GM19351 (cell line): Measurements from ENCODE around the gene ARPP21.
A peak's percentile ranks its signal among the peaks of the same experiment; 100 is the strongest.
"Not testable (repeated sequence)": the region's sequence is repeated elsewhere in the genome, so short reads cannot be mapped to it uniquely, and the experiment has no call there.

Source experiments
- ATAC-seq: cut with Tn5 transposase; IDR thresholded peaks from one replicate; pipeline ENCODE4 v1.9.1; 2021; ENCODE audit warnings: mild to moderate bottlenecking, moderate library complexity; ENCODE audit not compliant: unreplicated experiment

The ARPP21 gene

DNA sequence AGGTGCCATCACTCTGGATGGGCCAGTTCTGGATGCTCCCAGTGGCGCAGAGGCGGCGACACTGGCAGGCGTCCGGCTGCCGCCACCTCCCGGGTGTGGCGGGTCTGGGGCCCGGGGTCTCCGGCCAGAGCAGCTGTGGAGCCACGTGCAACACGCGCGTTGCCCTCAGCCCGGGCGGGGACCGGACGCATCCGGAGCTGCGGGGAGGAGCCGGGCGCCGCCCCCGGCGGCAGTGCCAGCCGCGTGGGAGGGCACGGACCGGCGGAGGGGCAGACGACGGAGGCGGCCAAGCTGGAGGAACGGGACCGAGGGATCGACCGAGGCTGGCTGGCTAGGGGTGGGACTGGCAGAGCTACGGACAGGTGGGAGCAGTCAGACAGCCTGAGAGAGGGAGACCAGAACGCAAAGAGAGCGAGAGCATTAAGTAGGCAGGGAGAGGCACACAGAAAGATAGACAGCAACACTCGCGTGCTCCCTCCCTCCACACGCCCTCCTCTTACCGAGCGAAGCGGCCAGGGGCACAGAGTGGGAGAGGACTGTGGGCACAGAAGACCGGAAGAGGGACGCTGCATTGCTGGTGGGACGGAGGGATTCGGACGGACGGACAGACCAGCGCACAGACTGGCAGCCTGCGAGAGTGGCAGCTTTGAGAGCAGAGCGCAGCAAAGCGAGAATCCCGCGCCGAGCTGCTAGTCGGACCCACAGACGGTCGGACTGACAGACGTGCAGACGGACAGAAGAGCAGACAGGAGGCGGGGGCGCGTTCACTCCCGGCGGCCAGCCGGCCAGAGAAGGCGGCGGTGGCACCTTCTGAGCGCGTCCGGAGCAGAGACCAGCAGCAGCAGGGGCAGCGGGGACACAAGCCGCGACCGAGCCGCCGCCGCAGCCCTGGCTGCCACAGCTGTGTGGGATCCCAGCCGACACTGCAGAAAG lies at the start of gene ARPP21:
Gene ARPP21 (plus strand): TSS at position 272 of the 933 bp plus-strand sequence. CDS start 42,227 bp downstream, outside the sequence.
- peak; percentile 42 for ATAC-seq

DNA sequence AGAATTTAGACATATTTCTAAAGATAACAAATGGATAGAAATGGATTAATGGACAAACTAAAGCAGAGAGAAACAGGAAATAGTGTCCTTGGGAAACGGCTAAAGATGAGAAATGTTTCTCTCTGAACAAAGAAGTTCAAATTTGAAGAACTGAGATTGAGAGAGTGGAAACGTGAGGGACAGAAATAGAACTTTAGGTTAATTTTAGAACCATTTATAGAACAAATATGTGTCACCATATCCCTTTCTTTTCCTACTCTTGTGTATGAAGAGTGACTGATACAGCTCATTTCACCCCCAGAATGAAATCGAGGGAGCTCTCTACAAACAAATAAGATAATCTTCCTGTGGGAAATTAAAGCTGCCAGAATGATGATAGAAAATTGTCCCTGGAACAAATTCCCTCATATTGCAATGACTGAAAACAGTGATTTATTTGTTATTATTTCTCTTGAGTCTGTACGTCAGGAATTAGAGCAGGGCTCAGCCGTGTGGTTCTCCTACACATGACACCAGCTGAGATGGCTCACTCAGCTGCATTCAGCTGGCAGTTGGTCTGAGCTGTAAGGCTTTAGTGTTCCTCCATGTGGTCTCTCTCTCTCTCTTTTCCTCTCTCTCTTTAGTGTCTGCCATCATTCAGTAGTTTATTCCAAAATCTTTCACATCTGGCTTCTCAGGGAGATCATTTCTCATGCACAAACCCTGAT lies 46.6 kb upstream of the ARPP21 start:
- peak; percentile 81 for ATAC-seq

DNA sequence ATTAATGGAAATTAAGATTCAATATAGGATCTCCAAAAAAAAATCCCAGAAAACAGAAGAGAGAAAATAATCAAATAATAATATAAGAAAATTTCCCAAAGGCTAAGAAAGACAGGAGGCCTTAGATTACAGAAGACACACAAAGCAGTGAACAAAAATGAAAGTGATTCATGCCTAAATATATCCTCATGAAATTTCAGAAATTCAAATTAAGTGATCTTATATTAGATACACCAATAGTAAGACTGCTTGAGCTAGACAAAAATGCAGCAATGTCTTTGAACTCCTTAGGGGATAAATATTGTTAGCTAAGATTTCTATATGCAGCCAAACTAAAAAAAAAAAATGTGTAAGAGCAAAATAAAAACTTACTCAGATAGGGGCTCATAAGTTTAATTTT lies 44.6 kb upstream of the ARPP21 start:
- peak; percentile 36 for ATAC-seq

DNA sequence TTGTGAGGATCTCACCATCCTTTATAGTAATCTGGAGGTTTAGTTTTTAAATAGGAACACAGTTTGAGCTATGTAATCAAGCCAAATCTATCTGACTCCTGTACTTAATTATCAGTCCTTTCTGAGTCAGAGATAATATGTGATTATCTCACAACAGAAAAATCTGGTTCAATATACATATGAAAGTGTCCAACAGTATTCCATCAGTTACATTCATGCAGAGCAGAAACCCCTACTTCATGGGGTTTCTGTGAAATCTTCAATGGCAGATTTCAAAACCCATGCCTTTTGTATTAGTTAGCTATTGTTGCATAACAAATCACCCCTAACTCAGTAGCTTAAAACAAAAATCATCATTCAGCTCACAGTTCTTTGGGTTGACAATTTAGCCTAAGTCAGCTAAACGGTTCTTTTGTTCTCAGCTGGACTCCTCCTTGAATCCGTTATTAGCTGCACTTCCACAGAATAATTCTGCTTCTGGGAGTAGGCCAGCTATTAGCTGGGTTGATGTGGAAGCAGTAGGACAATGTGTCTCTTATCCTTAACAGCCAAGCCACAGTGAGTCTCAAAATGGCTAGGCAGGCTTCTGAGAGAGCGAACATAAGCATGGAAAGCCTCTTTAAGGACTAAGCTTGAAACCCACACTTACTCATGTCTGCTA lies 42.9 kb upstream of the ARPP21 start:
- no peak for ATAC-seq

DNA sequence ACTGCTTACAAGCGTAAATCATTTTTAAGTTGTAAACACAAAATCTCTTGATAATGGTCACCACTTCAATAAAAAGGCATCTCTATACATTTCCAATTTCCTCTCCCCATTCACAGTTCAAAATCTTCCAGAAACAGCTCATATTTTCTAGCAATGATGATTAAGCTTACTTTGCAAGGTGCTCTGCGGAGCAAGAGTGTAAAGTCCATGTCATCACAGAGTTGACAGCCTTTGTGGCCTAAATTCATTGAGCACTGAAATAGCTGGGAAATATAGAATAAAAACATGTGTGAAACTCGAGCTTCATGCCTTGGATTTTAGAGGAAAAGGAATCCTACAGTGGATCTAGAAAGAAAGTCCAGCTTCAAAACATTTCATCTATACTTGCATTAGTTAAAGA lies 41.8 kb upstream of the ARPP21 start:
- no peak for ATAC-seq

DNA sequence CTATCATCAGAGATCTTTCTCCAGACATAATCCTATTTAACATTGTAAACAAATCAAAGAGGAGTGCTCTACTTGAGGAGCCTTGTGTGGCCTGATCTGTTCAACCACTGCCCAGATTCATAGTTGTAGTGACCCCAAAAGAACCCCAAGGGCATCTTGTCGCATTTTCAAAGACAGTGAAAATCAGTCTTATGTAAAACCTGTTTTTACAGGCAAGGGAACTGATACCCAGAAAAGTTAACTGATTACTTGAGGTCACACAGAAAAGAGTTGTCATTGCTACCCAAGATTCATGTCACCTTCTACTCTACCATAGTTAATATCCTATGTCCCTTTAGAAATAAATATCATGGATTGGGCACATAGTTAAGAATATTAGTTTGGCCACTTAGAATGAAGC lies 40.5 kb upstream of the ARPP21 start:
- ATAC-seq = peak; percentile 52

DNA sequence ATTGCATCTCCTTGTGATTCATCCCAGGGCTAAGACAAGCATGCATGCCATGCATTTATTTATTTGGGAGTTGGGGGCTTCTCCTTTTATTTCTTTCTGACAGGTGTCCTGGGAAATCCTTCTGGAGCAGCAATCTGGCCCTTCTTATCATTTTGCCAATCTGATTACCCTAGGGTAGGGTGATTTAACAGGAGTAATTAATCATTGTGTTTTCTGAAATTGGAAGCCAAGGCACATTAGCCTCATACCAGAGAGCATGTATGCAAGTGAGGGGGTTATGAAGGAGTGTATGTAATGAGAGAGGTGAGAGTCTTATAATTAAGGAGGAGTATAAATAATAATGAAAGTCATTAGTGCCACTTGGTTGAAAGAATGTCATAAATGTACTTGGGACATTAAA lies 37.4 kb upstream of the ARPP21 start:
- no peak for ATAC-seq

DNA sequence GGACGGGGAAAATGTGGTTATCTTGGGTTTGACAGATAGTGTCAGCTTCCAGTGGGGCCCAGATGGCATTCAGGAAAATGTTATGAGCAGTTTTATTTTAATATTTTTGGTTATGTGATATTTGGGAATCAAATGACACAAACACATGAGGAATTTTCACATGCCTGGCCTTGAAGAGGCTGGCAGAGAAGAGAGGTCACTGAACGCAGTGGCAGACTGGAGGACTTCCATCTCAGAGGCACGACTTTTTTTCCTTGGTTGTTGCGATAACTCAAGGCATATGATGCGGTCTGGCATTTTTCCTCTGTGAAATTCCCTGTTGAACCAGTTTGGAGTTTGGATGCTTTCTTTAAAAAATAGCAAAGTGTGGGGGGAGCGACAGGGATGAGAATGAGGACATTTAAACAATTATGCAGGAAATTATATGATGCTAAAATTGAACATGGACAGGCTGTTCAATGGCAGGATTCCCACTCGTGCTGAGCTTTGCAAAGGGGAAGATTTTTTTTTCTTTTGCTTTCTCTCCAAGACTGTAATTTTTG lies 36.9 kb upstream of the ARPP21 start:
- no peak for ATAC-seq

DNA sequence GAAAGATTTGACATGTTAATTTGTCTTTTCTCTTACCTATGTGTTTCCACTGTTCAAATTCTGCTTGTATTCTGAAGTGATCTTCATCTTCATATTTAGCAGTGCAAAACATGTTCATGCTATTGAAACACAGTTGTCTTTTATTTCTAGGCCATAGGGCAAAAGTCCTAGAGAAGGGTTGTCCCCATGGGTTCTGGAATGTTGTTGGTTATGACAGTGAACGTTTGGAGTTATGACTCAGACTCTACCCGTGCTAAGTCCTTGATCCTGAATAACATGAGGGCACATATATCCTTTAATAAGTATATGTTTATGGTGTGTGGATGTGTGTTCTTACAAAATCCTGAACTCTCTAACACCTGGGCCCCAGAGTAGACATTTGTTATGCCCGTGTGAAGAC lies 23.0 kb upstream of the ARPP21 start:
- ATAC-seq = no peak

DNA sequence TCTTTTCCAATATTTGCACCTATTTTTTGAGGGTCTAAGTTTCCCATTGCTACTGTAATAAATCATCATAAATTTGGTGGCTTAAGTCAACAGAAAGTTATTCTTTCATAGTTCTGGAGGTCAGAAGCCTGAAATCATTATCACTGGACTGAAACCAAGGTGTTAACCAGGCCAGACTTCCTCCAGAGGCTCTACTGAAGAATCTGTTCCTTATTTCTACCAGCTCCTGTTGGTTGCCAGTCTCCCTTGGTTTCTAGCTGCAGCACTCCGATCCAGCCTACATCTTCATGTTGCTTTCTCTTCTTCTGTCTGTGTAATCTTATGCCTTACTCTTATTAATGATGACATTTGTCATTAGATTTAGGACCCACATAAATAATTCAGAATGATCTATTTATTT lies 22.0 kb upstream of the ARPP21 start:
- peak; percentile 84 for ATAC-seq

DNA sequence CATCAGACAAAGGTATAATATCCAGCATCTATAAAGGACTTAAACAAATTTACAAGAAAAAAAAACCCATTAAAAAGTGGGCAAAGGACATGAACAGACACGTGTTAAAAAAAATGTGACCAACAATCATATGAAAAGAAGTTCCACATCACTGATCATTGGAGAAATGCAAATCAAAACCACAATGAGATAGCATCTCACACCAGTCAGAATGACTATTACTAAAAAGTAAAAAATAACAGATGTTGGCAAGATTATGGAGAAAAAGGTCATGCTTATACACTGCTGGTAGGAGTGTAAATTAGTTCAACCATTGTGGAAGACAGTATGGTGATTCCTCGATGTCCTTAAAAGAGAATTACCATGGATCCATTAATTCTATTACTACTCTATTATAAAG lies 19.1 kb upstream of the ARPP21 start:
- not testable (repeated sequence) for ATAC-seq

DNA sequence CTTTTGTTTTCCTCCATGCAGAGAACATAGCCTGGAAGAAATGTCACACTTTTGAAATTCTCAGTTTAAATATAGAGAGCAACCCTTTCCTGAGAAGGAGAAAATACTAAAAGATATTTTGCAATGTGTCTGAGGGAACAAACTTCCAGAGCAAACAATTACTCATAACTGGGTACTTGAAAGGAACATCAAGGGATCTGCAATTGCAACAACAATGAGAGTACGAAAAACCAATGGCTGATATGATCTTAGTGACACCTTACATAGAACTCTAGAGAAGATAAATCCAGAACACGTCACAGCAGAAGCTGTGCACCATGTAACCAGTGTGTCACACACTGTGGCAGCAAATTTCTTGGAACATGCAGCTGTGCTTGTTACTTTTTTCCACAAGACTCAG lies 14.6 kb upstream of the ARPP21 start:
- ATAC-seq = no peak

DNA sequence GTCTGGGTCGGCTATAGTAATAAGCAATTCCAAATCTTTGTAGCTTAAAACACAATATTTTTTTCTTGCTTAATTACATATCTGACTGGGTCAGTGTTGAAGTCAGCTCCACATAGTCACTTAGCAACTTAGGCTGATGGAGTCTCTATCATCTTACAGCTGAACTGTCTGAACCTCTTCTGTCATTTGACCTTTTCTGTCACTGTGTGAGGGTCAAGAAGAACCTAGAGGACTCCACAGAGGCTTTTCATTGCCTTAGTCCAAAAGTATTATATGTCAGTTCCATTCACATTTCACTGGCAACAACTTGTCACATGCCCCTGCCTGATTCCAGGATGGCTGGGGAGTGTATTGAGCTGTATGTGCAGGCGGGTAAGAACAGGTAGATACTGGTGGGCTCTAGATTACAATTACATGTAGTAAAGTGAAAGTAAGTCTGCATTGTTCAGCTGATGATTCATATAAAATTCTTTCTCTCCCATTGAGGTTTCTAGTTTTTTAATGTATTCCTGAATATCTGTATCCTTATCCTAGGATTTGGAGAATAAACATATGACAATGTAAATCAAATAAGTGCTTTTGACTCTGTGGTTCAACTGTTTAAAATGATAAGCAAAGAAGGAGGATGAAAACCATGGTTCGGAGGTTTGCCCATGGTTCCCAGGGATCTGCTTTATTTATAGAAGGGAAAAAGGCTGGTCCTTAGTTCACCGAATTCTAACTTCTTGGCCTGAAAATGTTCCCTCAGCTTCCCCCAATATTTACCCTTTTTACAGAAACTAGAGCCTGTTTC lies 5.8 kb upstream of the ARPP21 start:
- ATAC-seq = no peak

DNA sequence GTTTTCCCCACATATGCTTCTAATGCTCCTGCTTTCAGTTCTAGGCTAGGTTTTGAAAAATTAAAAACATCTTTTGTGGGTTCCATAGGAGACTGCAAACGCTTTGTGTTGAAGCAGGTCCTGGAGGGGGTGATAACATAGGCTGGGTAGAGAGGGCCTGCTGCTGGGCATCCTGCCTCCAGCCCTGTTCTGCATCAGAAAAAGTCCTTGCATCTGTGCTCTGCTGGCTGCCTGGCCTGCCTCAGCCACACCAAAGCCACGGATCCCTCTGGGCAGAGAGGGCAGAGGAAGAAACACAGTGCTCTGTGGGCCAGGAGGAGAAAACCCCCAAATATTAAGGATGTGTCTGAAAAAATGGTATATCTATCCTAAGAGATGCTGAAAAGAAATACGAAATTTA lies 3.9 kb upstream of the ARPP21 start:
- no peak for ATAC-seq

DNA sequence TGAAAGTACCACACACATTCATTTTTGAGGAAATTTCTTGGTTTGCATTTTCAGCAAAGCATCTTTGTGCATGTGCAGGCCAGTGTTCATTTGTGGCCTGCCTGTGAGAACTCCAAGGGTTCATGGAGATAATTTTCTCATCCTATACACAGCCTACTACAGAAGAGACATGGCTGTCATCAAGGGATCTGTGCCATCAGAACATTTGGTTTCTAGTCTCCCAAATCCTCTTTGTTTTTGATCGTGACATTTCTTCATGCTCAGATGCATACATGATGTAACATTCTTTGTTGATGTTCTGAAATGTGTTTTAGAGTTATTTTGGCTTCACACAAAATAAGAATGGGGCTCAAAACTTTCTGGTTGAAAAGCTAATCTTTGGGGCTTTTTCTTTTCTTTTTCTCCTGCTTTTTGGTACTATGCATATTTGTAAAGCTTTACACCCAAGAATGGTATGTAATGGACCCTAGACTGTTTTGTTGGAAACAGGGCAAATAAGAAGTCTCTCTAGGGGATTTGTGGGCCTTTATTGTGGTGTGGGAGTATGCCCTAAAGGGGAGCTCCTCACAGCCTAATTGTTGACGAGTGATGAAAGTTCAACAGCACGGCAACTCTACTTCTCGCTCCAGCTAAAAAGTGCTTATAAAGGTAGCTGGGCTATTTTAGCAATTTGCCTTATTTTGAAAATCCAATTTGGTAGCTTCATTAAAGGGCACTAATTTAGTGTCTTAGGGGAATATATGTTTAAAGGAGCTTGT lies 3.2 kb upstream of the ARPP21 start:
- no peak for ATAC-seq

DNA sequence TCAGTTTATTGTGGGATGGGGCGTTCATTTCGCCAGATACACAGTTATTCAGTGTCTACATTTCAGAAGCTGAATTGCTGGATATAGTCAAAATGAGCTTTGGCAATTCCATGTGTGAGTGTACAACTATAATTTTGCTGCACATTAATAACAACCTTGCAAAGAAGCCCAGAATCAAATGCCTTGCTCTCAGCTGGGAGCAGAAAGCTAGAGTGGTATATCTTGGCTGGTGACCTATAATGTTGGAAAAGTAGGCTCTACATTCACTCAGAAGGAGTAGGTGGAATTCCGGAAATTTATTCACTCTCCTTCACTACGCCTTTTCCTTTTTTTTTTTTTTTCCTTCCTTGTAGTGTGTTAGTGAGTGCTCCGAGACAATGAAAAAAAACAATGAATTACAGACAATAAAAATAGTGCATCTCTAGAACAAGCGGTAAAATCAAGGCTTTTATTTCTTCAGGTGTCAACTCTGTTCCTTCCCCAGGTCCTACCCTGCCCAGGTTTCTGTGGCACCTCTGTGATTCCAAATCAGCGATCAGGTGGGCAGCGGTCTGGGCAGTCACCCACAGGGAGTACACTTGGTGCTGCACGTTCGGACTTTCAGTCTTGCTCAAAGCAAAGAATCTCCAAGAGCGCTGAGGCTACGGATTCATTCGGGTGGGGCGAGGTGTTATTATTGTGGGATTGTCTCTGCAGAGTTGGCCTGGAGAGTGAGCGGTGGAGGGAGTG lies 910 bp upstream of the ARPP21 start:
- no peak for ATAC-seq

DNA sequence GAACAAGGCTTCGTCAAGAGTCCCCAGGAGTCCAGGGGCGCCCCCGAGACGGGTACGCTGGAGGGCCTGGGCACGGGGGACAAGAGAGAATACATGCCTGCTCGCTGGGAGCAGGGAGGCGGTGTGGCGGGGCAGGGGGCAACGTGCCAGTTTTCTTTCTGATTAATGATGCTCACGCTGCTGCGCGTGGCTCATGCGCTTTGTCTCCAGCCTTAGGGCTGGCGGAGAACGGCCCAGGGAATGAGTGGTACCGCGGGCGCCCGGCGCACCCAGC lies 408 bp upstream of the ARPP21 start:
- ATAC-seq = no peak

DNA sequence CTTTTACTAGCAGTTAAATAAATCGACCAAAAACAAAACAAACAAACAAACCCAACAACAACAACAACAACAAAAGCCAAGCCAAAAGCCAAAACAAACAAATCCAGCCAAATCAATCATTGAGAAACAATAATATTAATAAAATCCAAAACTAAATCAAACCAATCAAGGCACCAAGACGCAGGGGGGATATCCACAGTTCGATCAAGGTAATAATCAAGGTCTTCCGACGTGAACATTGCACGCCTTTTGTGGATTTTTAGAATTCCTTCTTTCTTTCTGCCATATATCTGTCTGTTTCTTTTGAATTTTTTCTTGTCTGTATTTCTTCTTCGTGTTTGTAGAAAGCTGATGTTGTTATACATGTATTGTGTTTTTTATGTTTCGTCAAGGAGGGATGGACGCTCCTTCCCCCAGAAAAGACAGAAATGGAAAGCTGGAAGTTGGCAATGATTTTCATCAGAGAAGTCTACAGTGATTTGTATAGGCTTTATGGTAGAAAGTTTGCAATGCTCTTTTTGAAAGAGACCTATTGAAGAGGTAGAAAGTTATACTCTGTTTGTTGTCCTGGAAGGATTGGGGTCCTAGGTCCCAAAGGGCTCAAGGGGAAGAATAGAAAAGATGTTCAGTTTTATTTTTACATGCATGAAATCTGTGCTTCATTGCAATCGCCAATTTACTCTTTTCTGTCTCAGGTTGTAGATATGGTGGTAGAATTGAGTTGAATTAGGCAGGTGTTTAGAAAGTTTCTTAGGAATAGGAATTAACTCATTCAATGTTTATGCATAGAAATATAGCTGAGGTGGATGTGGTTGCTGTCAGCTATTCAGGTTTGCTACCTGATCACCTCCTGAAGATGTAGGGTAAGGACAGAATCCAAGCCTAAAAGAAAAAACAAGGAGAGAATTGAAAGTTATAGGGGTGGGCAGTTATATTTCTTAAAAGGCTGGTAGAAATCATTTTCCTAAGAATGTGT lies 1.2 kb downstream of the ARPP21 start:
- ATAC-seq = no peak
